Left ventricle myocardium superior (tissue), 1 donor: ENCODE measurements around the gene KIF4B. TPM values are rescaled to one million over a fixed set of nuclear protein-coding genes. Genes with fewer than 3 reads are reported as not detected.

Experiments used
- ATAC-seq: fragments of 200-7000 bp; cut with Tn5 transposase; one replicate; pipeline ENCODE4 v1.9.1; 2020; ENCODE audit warnings: mild to moderate bottlenecking, moderate library complexity
- DNase-seq: peaks from one replicate; pipeline ENCODE4 v3.0.0-alpha.2; 2020
- intact Hi-C: fragments of 100-400 bp; cut with micrococcal nuclease; formaldehyde crosslinking; loops from one replicate; pipeline ENCODE4 v1.11.0; 2022
- total RNA-seq: library from RNA; stranded (reverse); fragmentation: NEBNext Ultra II Directional; extraction: Animal tissue kit (Norgen Biotek cat#: 25700); gene quantifications from one replicate; pipeline ENCODE4 v1.2.1, GENCODE V29; 2021
- donor health status: DM: no; HTN: yes; CAD: no; lungs with severe emphysema.

Gene KIF4B
- total RNA-seq, 1 donor from 2014 or later: 0.05 TPM

- intact Hi-C loops: no loop called here
- DNase-seq (no peak), ATAC-seq (no peak)
Measured at GRCh38 chr5:155049569-155050383, 36.2 kb downstream of the KIF4B start.

- ATAC-seq (no peak), DNase-seq (no peak)
- intact Hi-C loops: no loop called here
Measured at GRCh38 chr5:155050384-155051019, 36.9 kb downstream of the KIF4B start.

- ATAC-seq (peak; percentile 64), DNase-seq (peak; percentile 30)
- intact Hi-C loops: no loop called here
Measured at GRCh38 chr5:155052532-155052931, 39.0 kb downstream of the KIF4B start.

- ATAC-seq (peak; percentile 83), DNase-seq (peak; percentile 29)
- intact Hi-C loops: no loop called here
Measured at GRCh38 chr5:155053501-155053900, 39.9 kb downstream of the KIF4B start.

- intact Hi-C loops: no loop called here
- DNase-seq (no peak), ATAC-seq (no peak)
Measured at GRCh38 chr5:155056644-155057269, 43.2 kb downstream of the KIF4B start.

- ATAC-seq: no peak
Measured at GRCh38 chr5:155057626-155058025, 44.1 kb downstream of the KIF4B start.

GRCh38 chr5:155064580-155064979 lies 51.0 kb downstream of the KIF4B start:
- intact Hi-C loops: no loop called here
- ATAC-seq: no peak

More at GRCh38 chr5:155057626-155058025, 44.1 kb downstream of the KIF4B start:
- no peak for DNase-seq
- intact Hi-C loops: no loop called here

GRCh38 chr5:155066886-155067595 lies 53.5 kb downstream of the KIF4B start:
- intact Hi-C loops: no loop called here
- no peak for DNase-seq
- ATAC-seq: no peak

More at GRCh38 chr5:155064580-155064979, 51.0 kb downstream of the KIF4B start:
- DNase-seq: no peak

Other genes starting within 250 kb of the KIF4B start
- gene FAXDC2, start 163.2 kb upstream of the KIF4B start, total RNA-seq: 26.1 TPM
- 26.1 TPM for gene CNOT8, start 155.1 kb upstream of the KIF4B start, total RNA-seq
- gene GEMIN5, start 75.5 kb upstream of the KIF4B start, total RNA-seq: 14.9 TPM
- 79.1 TPM for gene MRPL22, start 72.7 kb upstream of the KIF4B start, total RNA-seq